ENCODE data around the gene HIPK2. TPM values are rescaled to one million over a fixed set of nuclear protein-coding genes. Genes with fewer than 3 reads are reported as not detected.

The HIPK2 gene
- total and polyA plus RNA-seq, 2 donors (not counting 3 experiments of a cell fraction or from before 2014, with no cell fraction given) = 9.0 to 43.8 TPM

DNA sequence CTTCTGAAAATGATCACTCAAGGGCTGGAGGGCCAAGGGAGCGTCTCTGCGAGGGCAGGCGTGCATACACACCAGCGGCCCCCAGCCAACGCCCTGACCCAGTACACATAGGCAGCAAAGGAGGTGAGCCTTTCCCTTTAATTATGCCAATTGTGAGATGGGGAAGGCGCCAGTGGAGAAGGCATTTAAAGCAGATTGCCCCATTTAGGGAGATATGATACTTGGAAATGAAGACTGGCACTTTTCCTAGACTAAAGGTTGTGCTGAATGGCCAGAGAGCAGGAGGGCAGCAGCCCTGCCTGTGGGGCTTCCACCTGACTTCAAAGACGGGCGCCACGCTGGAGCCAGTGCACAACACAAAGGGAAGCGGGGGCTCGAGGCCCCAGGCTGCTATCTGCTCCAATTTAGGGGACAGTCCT, 24.1 kb downstream of the HIPK2 start:
- H3K79me2 ChIP-seq (ENCODE audit: control insufficient read depth, insufficient read depth, low read length) = peaks cover 96% of the 10 kb centered on the region
- no peaks in the 10 kb centered on the region for H3K9me3 ChIP-seq (replicated peaks; ENCODE audit: control insufficient read depth, insufficient read depth, low read length)
- ChIA-PET CTCF (interaction anchor here (0.9 to 1.4 kb wide), 7 partner anchors 9 to 235 kb away, joined by 3 to 5 read pairs (median 4); no protein-coding TSS in a partner anchor), POLR2A (no interaction called here)
- TF ChIP-seq JUN (IDR thresholded peaks at IDR 0.05; ENCODE audit: borderline replicate concordance, insufficient read depth, insufficient read length, low read depth) = no peak
- TF ChIP-seq POLR2AphosphoS5 (IDR thresholded peaks at IDR 0.05; ENCODE audit: insufficient read depth, low read depth, low read length) = no peak
- TF ChIP-seq FOS (IDR thresholded peaks at IDR 0.05; ENCODE audit: borderline replicate concordance, insufficient read depth, low read length) = no peak
- no peak for TF ChIP-seq EZH2 (IDR thresholded peaks at IDR 0.05; ENCODE audit: borderline replicate concordance, low read depth, low read length, severe bottlenecking)
- no peak for TF ChIP-seq MAX (IDR thresholded peaks at IDR 0.05; ENCODE audit: insufficient read depth, insufficient read length)
- no peak for TF ChIP-seq MYC (IDR thresholded peaks at IDR 0.05; ENCODE audit: low read depth, low read length)
- dilution Hi-C loops (cut with MboI; ENCODE audit: extremely low pct_ligation_motif_present, low sequenced_read_pairs) (no loop called here), intact Hi-C loops (cut with micrococcal nuclease) (no loop called here)
- H2AFZ ChIP-seq (ENCODE audit: low read depth, low read length) = no peak overlapping the region
- BruUV-seq (replicated peaks) = no TSS peak
- H3K36me3 ChIP-seq (ENCODE audit: control insufficient read depth in 2 of 2, extremely low read depth in 1 of 2, insufficient read depth in 2 of 2, low read length in 2 of 2) = peaks cover 0 to 2% of the 10 kb centered on the region in 2 experiments
- H3K27me3 ChIP-seq (ENCODE audit: control insufficient read depth in 2 of 2, insufficient read depth in 2 of 2, low read length in 2 of 2) = no peaks in the 10 kb centered on the region
- H3K27ac ChIP-seq (ENCODE audit: insufficient read depth, low read depth, low read length) = no peak overlapping the region
- FAIRE-seq (no peak), DNase-seq (ENCODE audit: low read depth, low spot score) (no peak)
- no peaks in the 10 kb centered on the region for H3K9me1 ChIP-seq (replicated peaks; ENCODE audit: control insufficient read depth, extremely low read depth, insufficient read depth, low read length)
- no peaks in the 10 kb centered on the region for H3K4me1 ChIP-seq (ENCODE audit: control insufficient read depth, extremely low read depth, insufficient read depth, low read length)
- peaks cover 2% of the 10 kb centered on the region for H4K20me1 ChIP-seq (replicated peaks; ENCODE audit: control insufficient read depth, extremely low read depth, insufficient read depth, low read length)
- no peak overlapping the region for H3K4me3 ChIP-seq (replicated peaks in 1 of 3; ENCODE audit: insufficient read depth in 1 of 3, low read depth in 1 of 3, low read length in 3 of 3)
- H3K9ac ChIP-seq (replicated peaks; ENCODE audit: extremely low read depth, insufficient read depth, low read length) = no peak overlapping the region
- no peak overlapping the region for H3K4me2 ChIP-seq (ENCODE audit: insufficient read depth, low read length)

GRCh38 chr7:139753081-139753692, 24.6 kb downstream of the HIPK2 start:
- peaks cover 0 to 2% of the 10 kb centered on the region in 2 experiments for H3K36me3 ChIP-seq (ENCODE audit: control insufficient read depth in 2 of 2, extremely low read depth in 1 of 2, insufficient read depth in 2 of 2, low read length in 2 of 2)
- ChIA-PET CTCF (interaction anchor here (0.9 to 1.2 kb wide), 6 partner anchors 10 to 235 kb away, joined by 3 to 5 read pairs (median 4); no protein-coding TSS in a partner anchor), POLR2A (no interaction called here)
- H3K4me2 ChIP-seq (ENCODE audit: insufficient read depth, low read length) = no peak overlapping the region
- H3K9me3 ChIP-seq (replicated peaks; ENCODE audit: control insufficient read depth, insufficient read depth, low read length) = no peaks in the 10 kb centered on the region
- no peaks in the 10 kb centered on the region for H3K27me3 ChIP-seq (ENCODE audit: control insufficient read depth in 2 of 2, insufficient read depth in 2 of 2, low read length in 2 of 2)
- intact Hi-C loops (cut with micrococcal nuclease) = no loop called here
- peaks cover 96% of the 10 kb centered on the region for H3K79me2 ChIP-seq (ENCODE audit: control insufficient read depth, insufficient read depth, low read length)
- H3K9me1 ChIP-seq (replicated peaks; ENCODE audit: control insufficient read depth, extremely low read depth, insufficient read depth, low read length) = no peaks in the 10 kb centered on the region
- peaks cover 2% of the 10 kb centered on the region for H4K20me1 ChIP-seq (replicated peaks; ENCODE audit: control insufficient read depth, extremely low read depth, insufficient read depth, low read length)
- dilution Hi-C loops (cut with MboI; ENCODE audit: extremely low pct_ligation_motif_present, low sequenced_read_pairs) = no loop called here
- no TSS peak for BruUV-seq (replicated peaks)
- TF ChIP-seq GATA2 (IDR thresholded peaks at IDR 0.05; ENCODE audit: insufficient read depth, insufficient read length, low read depth, low read length) (no peak), JUN (IDR thresholded peaks at IDR 0.05; ENCODE audit: borderline replicate concordance, insufficient read depth, insufficient read length, low read depth) (no peak), EZH2 (IDR thresholded peaks at IDR 0.05; ENCODE audit: borderline replicate concordance, low read depth, low read length, severe bottlenecking) (no peak), POLR2A (IDR thresholded peaks at IDR 0.05; ENCODE audit: low read depth, low read length) (no peak), FOS (IDR thresholded peaks at IDR 0.05; ENCODE audit: borderline replicate concordance, insufficient read depth, low read length) (no peak), MAX (IDR thresholded peaks at IDR 0.05; ENCODE audit: insufficient read depth, insufficient read length) (no peak), POLR2AphosphoS5 (IDR thresholded peaks at IDR 0.05; ENCODE audit: insufficient read depth, low read depth, low read length) (no peak), MYC (IDR thresholded peaks at IDR 0.05; ENCODE audit: low read depth, low read length) (no peak)
- TF ChIP-seq, protein P1, sequence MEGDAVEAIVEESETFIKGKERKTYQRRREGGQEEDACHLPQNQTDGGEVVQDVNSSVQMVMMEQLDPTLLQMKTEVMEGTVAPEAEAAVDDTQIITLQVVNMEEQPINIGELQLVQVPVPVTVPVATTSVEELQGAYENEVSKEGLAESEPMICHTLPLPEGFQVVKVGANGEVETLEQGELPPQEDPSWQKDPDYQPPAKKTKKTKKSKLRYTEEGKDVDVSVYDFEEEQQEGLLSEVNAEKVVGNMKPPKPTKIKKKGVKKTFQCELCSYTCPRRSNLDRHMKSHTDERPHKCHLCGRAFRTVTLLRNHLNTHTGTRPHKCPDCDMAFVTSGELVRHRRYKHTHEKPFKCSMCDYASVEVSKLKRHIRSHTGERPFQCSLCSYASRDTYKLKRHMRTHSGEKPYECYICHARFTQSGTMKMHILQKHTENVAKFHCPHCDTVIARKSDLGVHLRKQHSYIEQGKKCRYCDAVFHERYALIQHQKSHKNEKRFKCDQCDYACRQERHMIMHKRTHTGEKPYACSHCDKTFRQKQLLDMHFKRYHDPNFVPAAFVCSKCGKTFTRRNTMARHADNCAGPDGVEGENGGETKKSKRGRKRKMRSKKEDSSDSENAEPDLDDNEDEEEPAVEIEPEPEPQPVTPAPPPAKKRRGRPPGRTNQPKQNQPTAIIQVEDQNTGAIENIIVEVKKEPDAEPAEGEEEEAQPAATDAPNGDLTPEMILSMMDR (IDR thresholded peaks at IDR 0.05; ENCODE audit: extremely low read depth in 1 of 2, insufficient read depth in 1 of 2, low read depth in 1 of 2, low read length in 2 of 2) = no peak
- no peak overlapping the region for H3K4me3 ChIP-seq (replicated peaks in 1 of 3; ENCODE audit: insufficient read depth in 1 of 3, low read depth in 1 of 3, low read length in 3 of 3)
- H3K4me1 ChIP-seq (ENCODE audit: control insufficient read depth, extremely low read depth, insufficient read depth, low read length) = no peaks in the 10 kb centered on the region
- FAIRE-seq (no peak), DNase-seq (ENCODE audit: low read depth, low spot score) (no peak)
- no peak overlapping the region for H2AFZ ChIP-seq (ENCODE audit: low read depth, low read length)
- no peak overlapping the region for H3K9ac ChIP-seq (replicated peaks; ENCODE audit: extremely low read depth, insufficient read depth, low read length)
- no peak overlapping the region for H3K27ac ChIP-seq (ENCODE audit: insufficient read depth, low read depth, low read length)

All from endothelial cell of umbilical vein (primary cell).